NB4 (cell line): ENCODE data around the gene IL1R2.

Experiments
- MYC ChIP-seq: IDR thresholded peaks from 2 replicates; pipeline ENCODE4 v1.6.1; 2011; ENCODE audit warnings: low read depth, low read length
- POLR2A ChIP-seq: IDR thresholded peaks from 2 replicates; pipeline ENCODE4 v1.6.1; 2011; ENCODE audit warnings: mild to moderate bottlenecking; ENCODE audit not compliant: insufficient read length; ENCODE audit errors: extremely low read depth
- TF ChIP-seq, protein P1 (sequence below): IDR thresholded peaks from one replicate; pipeline ENCODE4 v1.5.1; 2012; ENCODE audit warnings: low read depth, low read length

DNA sequence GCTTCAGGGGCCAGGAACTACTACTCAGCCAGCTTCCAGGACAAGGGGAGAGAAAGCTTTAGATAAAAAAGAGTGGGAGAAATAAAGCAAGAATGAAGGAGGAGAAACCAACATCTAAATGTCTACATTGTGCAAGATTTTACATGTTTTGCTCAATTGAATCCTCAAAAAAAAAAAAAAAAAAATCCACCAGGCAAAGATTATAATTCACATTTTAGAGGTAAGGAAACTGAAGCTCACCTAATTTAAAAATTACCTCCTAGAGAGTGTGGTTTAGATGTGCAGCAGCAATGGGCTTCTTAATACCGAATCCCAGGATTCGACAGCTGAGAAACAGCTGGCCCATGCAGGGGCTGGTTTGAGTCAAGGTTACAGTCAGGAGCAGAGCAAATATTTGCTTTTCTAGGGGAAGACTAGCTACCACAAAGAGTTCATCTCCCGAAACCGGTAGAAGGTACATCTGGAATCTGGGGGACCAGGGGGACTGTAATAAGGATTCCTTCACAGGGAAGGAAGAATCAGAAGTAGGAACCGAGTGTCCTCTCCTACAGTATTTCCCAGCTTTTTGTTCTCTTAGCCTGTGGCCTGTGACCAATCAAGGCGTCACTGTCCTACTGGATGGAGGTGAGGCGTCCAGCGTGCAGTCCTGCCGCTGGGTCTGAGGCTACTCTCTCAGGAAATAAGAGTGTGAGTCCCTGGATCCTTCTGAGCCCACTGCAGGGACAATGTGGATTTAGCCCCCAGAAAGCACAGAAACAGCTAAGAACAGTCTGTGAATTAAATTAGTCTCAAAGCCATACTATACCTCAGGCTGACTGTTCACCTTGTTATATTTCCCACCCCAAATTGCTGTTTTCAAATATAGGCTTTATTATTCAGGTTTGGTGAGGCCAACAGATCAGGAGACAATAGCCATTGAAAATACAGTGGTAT is 42.3 kb downstream of the IL1R2 start:
- TF ChIP-seq POLR2A (no peak), MYC (no peak)
- TF ChIP-seq, protein P1, sequence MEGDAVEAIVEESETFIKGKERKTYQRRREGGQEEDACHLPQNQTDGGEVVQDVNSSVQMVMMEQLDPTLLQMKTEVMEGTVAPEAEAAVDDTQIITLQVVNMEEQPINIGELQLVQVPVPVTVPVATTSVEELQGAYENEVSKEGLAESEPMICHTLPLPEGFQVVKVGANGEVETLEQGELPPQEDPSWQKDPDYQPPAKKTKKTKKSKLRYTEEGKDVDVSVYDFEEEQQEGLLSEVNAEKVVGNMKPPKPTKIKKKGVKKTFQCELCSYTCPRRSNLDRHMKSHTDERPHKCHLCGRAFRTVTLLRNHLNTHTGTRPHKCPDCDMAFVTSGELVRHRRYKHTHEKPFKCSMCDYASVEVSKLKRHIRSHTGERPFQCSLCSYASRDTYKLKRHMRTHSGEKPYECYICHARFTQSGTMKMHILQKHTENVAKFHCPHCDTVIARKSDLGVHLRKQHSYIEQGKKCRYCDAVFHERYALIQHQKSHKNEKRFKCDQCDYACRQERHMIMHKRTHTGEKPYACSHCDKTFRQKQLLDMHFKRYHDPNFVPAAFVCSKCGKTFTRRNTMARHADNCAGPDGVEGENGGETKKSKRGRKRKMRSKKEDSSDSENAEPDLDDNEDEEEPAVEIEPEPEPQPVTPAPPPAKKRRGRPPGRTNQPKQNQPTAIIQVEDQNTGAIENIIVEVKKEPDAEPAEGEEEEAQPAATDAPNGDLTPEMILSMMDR: no peak
